ENCODE results near the gene HS1BP3. TPM values are rescaled to one million over a fixed set of nuclear protein-coding genes. Genes with fewer than 3 reads are reported as not detected.

HS1BP3 gene
- total and polyA plus RNA-seq, 2 experiments from 2014 or later: 10.5 to 10.6 TPM

DNA sequence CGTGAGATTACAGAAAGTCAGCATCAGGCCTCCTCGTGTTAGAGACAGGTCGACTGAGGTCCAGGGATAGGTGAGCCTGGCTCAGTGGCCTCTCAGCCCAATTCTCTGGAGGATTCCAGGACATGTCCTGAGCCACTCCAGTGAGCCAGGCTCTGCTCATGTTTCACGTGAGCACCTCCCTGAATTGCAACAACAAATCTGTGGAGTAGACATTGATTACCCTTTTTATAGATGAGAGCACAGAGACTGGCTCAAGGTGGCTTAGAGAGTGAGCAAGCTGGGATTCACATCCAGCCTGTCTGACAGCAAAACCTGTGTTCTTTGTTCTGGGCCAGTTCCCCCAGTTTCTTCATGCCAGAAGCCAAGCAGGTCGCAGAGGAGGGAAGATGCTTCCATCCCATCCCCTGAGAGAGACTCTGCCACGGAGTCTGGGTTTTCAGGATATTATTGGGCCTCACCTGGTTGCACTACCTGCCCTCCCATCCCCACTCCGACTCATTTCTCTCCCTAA lies 46.4 kb downstream of the HS1BP3 start:
- Histone ChIP-seq H3K27me3 (replicated peaks; ENCODE audit: insufficient read depth) (no peaks in the 10 kb centered on the region), H3K4me1 (ENCODE audit: insufficient read depth) (peaks cover 11% of the 10 kb centered on the region), H3K36me3 (ENCODE audit: low read depth) (no peaks in the 10 kb centered on the region), H3K4me3 (no peak overlapping the region), H3F3A (ENCODE audit: insufficient read depth) (peaks cover 9% of the 10 kb centered on the region; the same call in 1 of the 2 replicates), H3K9me3 (ENCODE audit: low read depth) (no peaks in the 10 kb centered on the region), H3K27ac (peak overlapping the region; percentile 26; the same call in 1 of the 2 replicates), H2AFZ (no peak overlapping the region), H4K20me1 (ENCODE audit: insufficient read depth) (no peaks in the 10 kb centered on the region), H3K9me2 (ENCODE audit: insufficient read depth) (no peaks in the 10 kb centered on the region), H3K79me2 (ENCODE audit: insufficient read depth) (no peaks in the 10 kb centered on the region), H3K9ac (no peak overlapping the region), H3K4me2 (ENCODE audit: unreplicated experiment) (peak overlapping the region; percentile 37)
- DNase-seq: no peak
- 61 to 73% methylated on average over 7 of the region's 7 CpGs for WGBS, 2 experiments (ENCODE audit: low coverage in 1 of 2, low lambda C conversion rate in 2 of 2, missing lambda C conversion rate in 2 of 2)
- in situ Hi-C loops (cut with MboI): no loop called here
- no peak for TF ChIP-seq EZH2 (IDR thresholded peaks at IDR 0.05; ENCODE audit: insufficient read depth, poor library complexity, severe bottlenecking)
- TF ChIP-seq EZH2phosphoT487 (IDR thresholded peaks at IDR 0.05; ENCODE audit: insufficient read depth, low read depth): no peak

DNA sequence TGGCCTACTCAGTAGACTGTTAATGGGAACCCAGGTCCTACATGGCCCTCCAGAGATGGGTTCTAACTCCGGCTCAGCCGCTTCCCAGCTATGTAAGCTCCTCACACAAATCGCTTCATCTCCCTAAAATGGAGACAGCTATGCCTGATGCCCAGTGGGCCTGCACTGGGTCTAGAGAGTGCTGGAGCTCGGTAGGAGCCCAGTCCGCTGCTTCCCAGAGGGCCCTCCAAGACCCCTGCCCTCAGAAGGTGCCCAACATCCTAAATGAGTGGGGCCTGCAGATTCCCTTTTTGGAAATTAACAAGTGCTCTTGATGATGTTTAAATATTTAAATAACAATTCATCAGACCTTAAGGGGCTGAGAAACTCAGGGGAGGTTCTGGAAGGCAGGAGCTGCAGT lies 47.1 kb downstream of the HS1BP3 start:
- no peak for TF ChIP-seq EZH2phosphoT487 (IDR thresholded peaks at IDR 0.05; ENCODE audit: insufficient read depth, low read depth)
- no peak for TF ChIP-seq EZH2 (IDR thresholded peaks at IDR 0.05; ENCODE audit: insufficient read depth, poor library complexity, severe bottlenecking)

DNA sequence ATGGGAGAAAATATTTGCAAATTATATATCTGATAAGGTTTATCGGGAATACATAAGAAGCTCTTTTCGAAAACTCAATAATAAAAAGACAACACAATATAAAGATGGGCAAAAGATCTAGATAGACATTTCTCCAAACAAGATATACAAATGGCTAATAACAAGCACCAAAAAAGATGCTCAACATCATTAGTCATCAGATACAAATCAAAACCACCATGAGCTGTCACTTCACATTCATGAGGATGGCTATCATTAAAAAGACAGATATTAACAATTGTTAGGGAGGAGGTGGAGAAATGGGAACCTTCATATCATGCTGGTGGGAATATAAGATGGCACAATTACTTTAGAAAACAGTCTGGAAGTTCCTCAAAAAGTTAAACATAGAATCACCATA lies 48.1 kb downstream of the HS1BP3 start:
- 98% methylated on average over 2 of the region's 2 CpGs for WGBS, 2 experiments (ENCODE audit: low coverage in 1 of 2, low lambda C conversion rate in 2 of 2, missing lambda C conversion rate in 2 of 2)
- Histone ChIP-seq H3K9me3 (ENCODE audit: low read depth) (no peaks in the 10 kb centered on the region), H3K36me3 (ENCODE audit: low read depth) (no peaks in the 10 kb centered on the region), H2AFZ (no peak overlapping the region), H3F3A (ENCODE audit: insufficient read depth) (peaks cover 9% of the 10 kb centered on the region; the same call in 1 of the 2 replicates), H3K4me2 (ENCODE audit: unreplicated experiment) (no peak overlapping the region), H3K79me2 (ENCODE audit: insufficient read depth) (no peaks in the 10 kb centered on the region), H3K27ac (no peak overlapping the region), H3K9ac (no peak overlapping the region), H4K20me1 (ENCODE audit: insufficient read depth) (no peaks in the 10 kb centered on the region), H3K27me3 (replicated peaks; ENCODE audit: insufficient read depth) (no peaks in the 10 kb centered on the region), H3K9me2 (ENCODE audit: insufficient read depth) (no peaks in the 10 kb centered on the region), H3K4me1 (ENCODE audit: insufficient read depth) (peaks cover 11% of the 10 kb centered on the region), H3K4me3 (no peak overlapping the region)
- in situ Hi-C loops (cut with MboI): no loop called here
- TF ChIP-seq EZH2phosphoT487 (IDR thresholded peaks at IDR 0.05; ENCODE audit: insufficient read depth, low read depth) (no peak), EZH2 (IDR thresholded peaks at IDR 0.05; ENCODE audit: insufficient read depth, poor library complexity, severe bottlenecking) (no peak)
- DNase-seq: no peak

More for the DNA sequence above, 47.1 kb downstream of the HS1BP3 start:
- Histone ChIP-seq H3K4me1 (ENCODE audit: insufficient read depth) (peaks cover 11% of the 10 kb centered on the region), H3K9me3 (ENCODE audit: low read depth) (no peaks in the 10 kb centered on the region), H3K27me3 (replicated peaks; ENCODE audit: insufficient read depth) (no peaks in the 10 kb centered on the region), H3K79me2 (ENCODE audit: insufficient read depth) (no peaks in the 10 kb centered on the region), H4K20me1 (ENCODE audit: insufficient read depth) (no peaks in the 10 kb centered on the region), H3K36me3 (ENCODE audit: low read depth) (no peaks in the 10 kb centered on the region), H3K4me2 (ENCODE audit: unreplicated experiment) (no peak overlapping the region), H3K4me3 (no peak overlapping the region), H3K9me2 (ENCODE audit: insufficient read depth) (no peaks in the 10 kb centered on the region), H3K27ac (no peak overlapping the region), H3K9ac (no peak overlapping the region), H3F3A (ENCODE audit: insufficient read depth) (peaks cover 9% of the 10 kb centered on the region; the same call in 1 of the 2 replicates), H2AFZ (no peak overlapping the region)
- WGBS, 2 experiments (ENCODE audit: low coverage in 1 of 2, low lambda C conversion rate in 2 of 2, missing lambda C conversion rate in 2 of 2): 96 to 99% methylated on average over 5 of the region's 5 CpGs
- no peak for DNase-seq
- in situ Hi-C loops (cut with MboI): no loop called here

DNA sequence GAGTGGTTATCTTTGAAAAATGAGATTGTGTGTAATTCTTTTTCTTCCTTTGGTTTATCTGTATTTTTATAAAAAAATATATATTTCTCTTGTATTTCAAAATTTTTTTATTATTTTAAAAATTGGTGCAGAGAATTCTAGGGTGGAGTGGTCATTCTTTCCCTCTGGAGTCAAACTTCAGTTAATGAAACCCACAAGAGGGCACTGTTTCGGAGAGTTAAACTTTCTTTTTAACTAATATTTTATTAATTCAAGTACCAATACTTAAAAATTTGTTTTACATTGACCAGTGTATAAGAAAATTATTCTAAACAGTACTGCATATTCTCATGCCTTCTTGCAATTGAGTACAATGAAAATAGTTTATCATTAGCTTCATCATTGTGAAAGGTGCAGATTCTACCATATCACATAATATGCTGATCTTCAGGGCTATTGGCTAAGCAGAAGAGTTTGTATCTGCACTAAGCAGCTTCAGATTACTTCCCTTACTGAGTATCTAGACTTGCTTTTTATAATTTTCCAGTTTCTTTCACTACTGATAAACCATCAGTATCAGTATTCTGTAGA lies 50.1 kb downstream of the HS1BP3 start:
- peaks cover 11% of the 10 kb centered on the region for H3K4me1 ChIP-seq (ENCODE audit: insufficient read depth)
- no peak for TF ChIP-seq EZH2 (IDR thresholded peaks at IDR 0.05; ENCODE audit: insufficient read depth, poor library complexity, severe bottlenecking)
- TF ChIP-seq EZH2phosphoT487 (IDR thresholded peaks at IDR 0.05; ENCODE audit: insufficient read depth, low read depth): no peak
- H3K9me2 ChIP-seq (ENCODE audit: insufficient read depth): no peaks in the 10 kb centered on the region
- H3K9ac ChIP-seq: no peak overlapping the region
- H4K20me1 ChIP-seq (ENCODE audit: insufficient read depth): no peaks in the 10 kb centered on the region
- peaks cover 9% of the 10 kb centered on the region; the same call in 1 of the 2 replicates for H3F3A ChIP-seq (ENCODE audit: insufficient read depth)
- H3K36me3 ChIP-seq (ENCODE audit: low read depth): no peaks in the 10 kb centered on the region
- no peak overlapping the region for H2AFZ ChIP-seq
- H3K9me3 ChIP-seq (ENCODE audit: low read depth): no peaks in the 10 kb centered on the region
- DNase-seq: peak; percentile 58
- H3K4me3 ChIP-seq: no peak overlapping the region
- H3K79me2 ChIP-seq (ENCODE audit: insufficient read depth): no peaks in the 10 kb centered on the region
- 53 to 58% methylated on average over 1 of the region's 1 CpG for WGBS, 2 experiments (ENCODE audit: low coverage in 1 of 2, low lambda C conversion rate in 2 of 2, missing lambda C conversion rate in 2 of 2)
- in situ Hi-C loops (cut with MboI): no loop called here
- H3K27me3 ChIP-seq (replicated peaks; ENCODE audit: insufficient read depth): no peaks in the 10 kb centered on the region
- no peak overlapping the region for H3K4me2 ChIP-seq (ENCODE audit: unreplicated experiment)
- no peak overlapping the region for H3K27ac ChIP-seq

Measured in GM23248 (cell line).